HepG2 (cell line): ENCODE results near the gene SYMPK. TPM values are rescaled to one million over a fixed set of nuclear protein-coding genes. Genes with fewer than 3 reads are reported as not detected.

ENCODE experiments used
- ATF6 ChIP-seq: sonication (generic); formaldehyde crosslinking; conservative IDR thresholded peaks from 2 replicates; pipeline ENCODE4 v1.4.0; 2020; ENCODE audit warnings: missing genetic modification reagents
- BCL6 ChIP-seq: IDR thresholded peaks from 2 replicates; pipeline ENCODE4 v1.6.1; 2016; ENCODE audit warnings: missing genetic modification reagents, missing compliant biosample characterization
- ELF3 ChIP-seq: IDR thresholded peaks from 2 replicates; pipeline ENCODE4 v1.6.1; 2016; ENCODE audit warnings: missing genetic modification reagents, missing compliant biosample characterization
- FOXJ3 ChIP-seq: sonication (generic); formaldehyde crosslinking; IDR thresholded peaks from 2 replicates; pipeline ENCODE4 v1.4.0; 2020; ENCODE audit warnings: missing genetic modification reagents, mild to moderate bottlenecking, borderline replicate concordance
- ISL2 ChIP-seq: sonication (generic); formaldehyde crosslinking; IDR thresholded peaks from 2 replicates; pipeline ENCODE4 v1.5.0; 2020; ENCODE audit warnings: missing genetic modification reagents
- MLX ChIP-seq: IDR thresholded peaks from 2 replicates; pipeline ENCODE4 v1.6.1; 2016
- NR2F6 ChIP-seq, 2 experiments: IDR thresholded peaks; 2 replicates each; pipeline ENCODE4 v1.6.1; 2016; ENCODE audit warnings: antibody characterized with exemption in 1 of 2, mild to moderate bottlenecking in 1 of 2
- PHF5A ChIP-seq: IDR thresholded peaks from one replicate; pipeline ENCODE4 v1.6.1; 2018; ENCODE audit warnings: low read depth, missing genetic modification reagents; ENCODE audit not compliant: unreplicated experiment
- PRDM10 ChIP-seq: sonication (generic); formaldehyde crosslinking; IDR thresholded peaks from 2 replicates; pipeline ENCODE4 v1.4.0; 2020; ENCODE audit warnings: low read depth, missing genetic modification reagents
- RARG ChIP-seq: sonication (generic); formaldehyde crosslinking; IDR thresholded peaks from 2 replicates; pipeline ENCODE4 v1.4.0; 2020; ENCODE audit warnings: low read depth, mild to moderate bottlenecking, missing genetic modification reagents
- THAP11 ChIP-seq: IDR thresholded peaks from 2 replicates; pipeline ENCODE4 v1.6.1; 2016; ENCODE audit warnings: missing biosample characterization, missing genetic modification reagents
- ZKSCAN8 ChIP-seq: IDR thresholded peaks from 2 replicates; pipeline ENCODE4 v1.6.1; 2016; ENCODE audit warnings: borderline replicate concordance, missing genetic modification reagents, missing compliant biosample characterization
- ZNF562 ChIP-seq: sonication (generic); formaldehyde crosslinking; IDR thresholded peaks from 2 replicates; pipeline ENCODE4 v1.8.0; 2022; ENCODE audit warnings: missing genetic modification reagents, borderline replicate concordance
- ZNF678 ChIP-seq: sonication (generic); formaldehyde crosslinking; IDR thresholded peaks from 2 replicates; pipeline ENCODE4 v1.4.0; 2020; ENCODE audit warnings: mild to moderate bottlenecking, missing genetic modification reagents
- ZNF747 ChIP-seq: sonication (generic); formaldehyde crosslinking; IDR thresholded peaks from 2 replicates; pipeline ENCODE4 v1.8.1; 2023; ENCODE audit warnings: missing genetic modification reagents, mild to moderate bottlenecking, borderline replicate concordance
- ZNF75D ChIP-seq: sonication (generic); formaldehyde crosslinking; IDR thresholded peaks from 2 replicates; pipeline ENCODE4 v1.8.1; 2023; ENCODE audit warnings: missing genetic modification reagents, mild to moderate bottlenecking, borderline replicate concordance
- ZNF772 ChIP-seq: sonication (generic); formaldehyde crosslinking; IDR thresholded peaks from 2 replicates; pipeline ENCODE4 v1.5.0; 2020; ENCODE audit warnings: mild to moderate bottlenecking, missing genetic modification reagents
- polyA plus RNA-seq, 8 experiments: library from polyadenylated mRNA; depleted of rRNA in 3 of 8; stranded (reverse) in 7 of 8; unstranded in 1 of 8; fragments of >200 nt; fragmentation: Illumina TruSeq in 4 of 8; extraction: Trizol in 4 of 8; gene quantifications; 2 replicates each; pipeline versions ENCODE4 v1.2.1 to v1.2.3, GENCODE V29; 2011 to 2016; ENCODE audit warnings: low read depth in 4 of 8, missing spikeins in 1 of 8, mixed read lengths in 1 of 8; ENCODE audit not compliant: insufficient read depth in 1 of 8
- total RNA-seq, 5 experiments: library from RNA; depleted of rRNA; stranded (reverse); fragments of >200 nt; fragmentation: Illumina TruSeq; extraction: Trizol; gene quantifications; 2 replicates each; pipeline ENCODE4 v1.2.3, GENCODE V29; 2016; ENCODE audit warnings: low read depth in 1 of 5
- TF ChIP-seq, protein P1 (sequence below): sonication (generic); formaldehyde crosslinking; IDR thresholded peaks from 2 replicates; pipeline ENCODE4 v1.4.0; 2020; ENCODE audit warnings: mild to moderate bottlenecking, low read depth, missing genetic modification reagents
- TF ChIP-seq, protein P2 (sequence below), 2 experiments: sonication (generic) in 1 of 2; formaldehyde crosslinking in 1 of 2; IDR thresholded peaks; 2 replicates each; pipeline versions ENCODE4 v1.5.1 to v1.6.1; 2011 to 2020; ENCODE audit warnings: borderline replicate concordance in 1 of 2, low read depth in 1 of 2, low read length in 1 of 2, mild to moderate bottlenecking in 1 of 2, missing genetic modification reagents in 1 of 2, moderate library complexity in 1 of 2

SYMPK gene
- total and polyA plus RNA-seq, 2 of the 13 experiments (the other 11 are each of a cell fraction or from before 2014, with no cell fraction given) = 21.9 to 55.7 TPM

- TF ChIP-seq ZNF75D (CRISPR knock-in tag) (no peak), BCL6 (0 out of 2 replicates have a peak, but pooled peaks have one; percentile 9), ISL2 (CRISPR knock-in tag) (no peak), ATF6 (CRISPR knock-in tag) (no peak), RARG (CRISPR knock-in tag) (no peak), ZNF772 (CRISPR knock-in tag) (no peak), MLX (CRISPR knock-in tag) (no peak), FOXJ3 (CRISPR knock-in tag) (no peak), ZKSCAN8 (no peak), ZNF562 (CRISPR knock-in tag) (no peak), ZNF678 (CRISPR knock-in tag) (no peak), ELF3 (CRISPR knock-in tag) (peak; percentile 65; the same call in 1 of the 2 replicates), PRDM10 (CRISPR knock-in tag) (no peak), PHF5A (CRISPR knock-in tag) (no peak), NR2F6 (IDR thresholded peaks at IDR 0.05) (no peak), NR2F6 (CRISPR knock-in tag; IDR thresholded peaks at IDR 0.05) (no peak), THAP11 (CRISPR knock-in tag) (peak; percentile 94), ZNF747 (no peak)
- TF ChIP-seq, protein P1, sequence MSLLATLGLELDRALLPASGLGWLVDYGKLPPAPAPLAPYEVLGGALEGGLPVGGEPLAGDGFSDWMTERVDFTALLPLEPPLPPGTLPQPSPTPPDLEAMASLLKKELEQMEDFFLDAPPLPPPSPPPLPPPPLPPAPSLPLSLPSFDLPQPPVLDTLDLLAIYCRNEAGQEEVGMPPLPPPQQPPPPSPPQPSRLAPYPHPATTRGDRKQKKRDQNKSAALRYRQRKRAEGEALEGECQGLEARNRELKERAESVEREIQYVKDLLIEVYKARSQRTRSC (CRISPR knock-in tag) = no peak
- TF ChIP-seq, protein P2, sequence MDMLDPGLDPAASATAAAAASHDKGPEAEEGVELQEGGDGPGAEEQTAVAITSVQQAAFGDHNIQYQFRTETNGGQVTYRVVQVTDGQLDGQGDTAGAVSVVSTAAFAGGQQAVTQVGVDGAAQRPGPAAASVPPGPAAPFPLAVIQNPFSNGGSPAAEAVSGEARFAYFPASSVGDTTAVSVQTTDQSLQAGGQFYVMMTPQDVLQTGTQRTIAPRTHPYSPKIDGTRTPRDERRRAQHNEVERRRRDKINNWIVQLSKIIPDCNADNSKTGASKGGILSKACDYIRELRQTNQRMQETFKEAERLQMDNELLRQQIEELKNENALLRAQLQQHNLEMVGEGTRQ (IDR thresholded peaks at IDR 0.05; ENCODE audit: low read depth, low read length) = no peak
- TF ChIP-seq, protein P2 (CRISPR knock-in tag; IDR thresholded peaks at IDR 0.05; ENCODE audit: borderline replicate concordance) = no peak
These were observed 22.8 kb upstream of the SYMPK start, which contains the start of gene IRF2BP1 (continued) for GRCh38 chr19:45885556-45886426.
